ENCODE measurements around the gene FRMPD1.

FRMPD1 gene

DNA sequence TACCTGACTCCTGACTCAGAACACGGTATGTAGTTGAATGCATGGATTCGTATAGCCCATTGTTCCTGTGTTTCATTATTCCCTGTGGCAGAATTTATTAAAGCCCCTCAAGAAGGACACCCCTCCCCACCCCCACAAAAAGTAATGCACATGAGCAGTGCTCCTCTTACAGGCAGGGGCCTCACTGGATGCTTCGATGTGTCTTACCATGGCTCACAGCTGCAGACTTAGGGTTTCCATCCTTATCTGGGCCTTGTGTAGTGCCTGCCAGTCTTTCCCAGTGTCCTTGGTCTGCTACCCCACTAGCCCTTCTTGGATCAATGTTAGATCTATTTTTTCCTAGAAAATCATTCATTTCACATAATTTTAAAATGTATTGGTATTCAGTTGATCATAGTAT, 119.2 kb downstream of the FRMPD1 start:
- no peak for DNase-seq

DNA sequence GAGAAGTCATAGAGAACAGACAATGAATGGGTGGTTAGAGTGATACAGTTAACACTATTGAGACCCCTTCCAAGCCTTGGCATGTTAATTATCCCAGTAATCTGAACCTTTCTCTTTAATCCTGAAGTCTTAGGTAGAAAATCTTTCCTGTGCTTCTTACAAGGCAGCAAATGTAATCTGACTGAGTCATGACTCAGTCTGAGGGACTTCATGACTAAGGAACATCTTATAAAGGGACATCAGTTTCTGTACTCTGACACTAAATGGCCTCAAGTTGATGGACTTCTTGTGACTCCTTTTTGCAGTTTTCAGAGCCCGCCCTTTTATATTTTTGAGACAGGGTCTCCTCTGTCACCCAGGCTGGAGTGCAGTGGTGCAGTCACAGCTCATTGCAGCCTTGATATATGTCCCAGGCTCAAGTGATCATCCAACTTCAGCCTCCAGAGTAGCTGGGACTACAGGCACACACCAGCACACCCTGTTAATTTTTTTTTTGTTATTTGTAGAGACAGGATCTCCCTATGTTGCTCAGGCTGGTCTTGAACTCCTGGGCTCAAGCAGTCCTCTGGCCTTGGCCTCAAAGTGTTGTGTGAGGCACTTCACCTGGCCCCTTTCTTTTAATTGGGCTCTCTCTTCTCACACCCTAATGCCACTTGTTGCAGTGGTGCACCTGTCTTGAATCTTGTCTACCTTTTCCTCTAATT, 124.6 kb downstream of the FRMPD1 start:
- no peak for DNase-seq

DNA sequence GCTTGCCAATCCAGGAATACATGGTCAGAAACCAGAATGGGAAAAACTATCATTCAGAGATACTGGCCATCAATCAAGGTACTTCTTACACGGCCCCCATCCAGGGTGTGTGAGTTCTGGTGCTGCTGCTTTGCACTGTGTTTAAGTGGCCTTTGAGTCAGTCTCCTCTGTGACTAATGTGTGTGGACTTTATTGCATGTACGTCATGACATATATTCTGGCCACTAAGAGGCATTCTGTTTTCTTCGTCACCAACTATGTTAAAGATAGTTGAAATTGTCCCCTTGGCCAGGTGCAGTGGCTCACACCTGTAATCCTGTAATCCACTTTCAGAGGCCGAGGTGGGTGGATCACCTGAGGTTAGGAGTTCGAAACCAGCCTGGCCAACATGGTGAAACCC, 125.6 kb downstream of the FRMPD1 start:
- DNase-seq, result no peak

DNA sequence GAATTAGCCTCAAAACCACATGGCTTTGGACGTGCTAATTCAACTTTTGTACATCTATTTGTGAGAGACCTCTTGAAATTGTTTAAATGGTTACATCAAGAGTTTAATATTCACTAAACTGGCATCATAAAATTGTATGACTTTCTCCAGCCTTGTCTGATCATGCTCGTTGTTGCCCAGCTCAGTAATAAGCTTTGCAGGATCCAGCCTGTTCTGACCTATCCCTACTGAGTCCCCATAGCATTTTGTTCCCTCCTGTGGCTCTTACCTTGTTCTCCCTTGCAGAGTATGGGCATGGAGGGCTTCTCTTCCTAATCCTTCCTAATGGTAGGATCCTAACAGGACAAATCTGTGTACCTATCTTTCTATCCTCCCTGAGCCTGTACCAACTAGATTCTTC, 127.8 kb downstream of the FRMPD1 start:
- DNase-seq, result no peak

DNA sequence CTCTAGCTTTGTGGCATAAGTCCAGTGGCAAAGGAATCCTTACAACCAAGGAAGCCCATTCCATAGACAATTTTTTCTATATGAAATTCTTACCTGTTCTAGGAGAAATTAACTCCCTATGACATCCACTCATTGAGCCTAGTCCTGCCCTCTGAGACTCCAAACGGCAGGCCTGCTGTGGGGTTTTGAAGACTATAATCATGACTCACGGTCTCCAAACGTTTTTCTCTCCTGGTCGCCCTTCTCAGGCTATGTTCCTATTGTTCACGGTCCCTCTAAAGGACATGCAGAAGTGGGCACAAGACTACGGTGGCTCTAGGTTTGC, 133.5 kb downstream of the FRMPD1 start:
- DNase-seq, result no peak

DNA sequence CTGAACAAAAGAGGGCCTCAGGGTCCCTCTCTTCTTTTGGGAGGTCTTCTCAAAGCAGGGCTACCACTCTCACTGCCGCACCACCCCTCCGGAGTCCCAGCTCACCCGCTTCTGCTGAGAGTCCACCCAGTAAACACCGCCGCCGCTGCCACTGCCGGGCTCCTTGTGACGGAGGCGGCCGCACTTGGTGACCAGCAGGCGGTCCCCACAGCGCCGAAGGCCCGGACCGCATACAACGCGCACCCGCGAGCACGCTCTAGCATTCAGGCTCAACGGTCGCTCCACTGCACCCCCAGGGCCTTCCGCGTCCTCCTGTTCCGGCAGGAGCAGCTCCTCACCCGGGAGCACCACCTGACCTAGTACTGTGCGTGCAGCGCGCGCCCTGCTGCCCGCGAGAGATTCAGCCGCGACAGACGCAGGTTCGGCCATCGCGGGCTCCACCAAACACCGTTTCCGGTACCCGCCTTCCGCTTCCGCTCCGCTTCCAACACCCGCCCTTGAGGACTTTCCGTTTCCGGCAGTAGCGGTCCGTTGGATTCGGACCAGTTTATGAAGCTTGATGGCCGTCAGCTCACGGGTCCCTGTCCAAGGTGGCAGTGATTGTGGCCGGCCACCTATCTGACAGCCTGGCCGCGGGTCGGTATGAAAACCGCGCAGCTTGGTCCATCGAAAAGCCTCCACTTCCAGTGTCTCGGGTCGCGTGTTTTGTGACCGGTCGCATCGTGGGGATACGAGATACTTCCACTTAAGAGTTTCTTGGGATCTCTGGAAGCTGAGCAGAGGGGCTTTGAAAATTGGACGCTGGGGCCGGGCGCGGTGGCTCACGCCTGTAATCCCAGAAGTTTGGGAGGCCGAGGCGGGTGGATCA, 134.1 kb downstream of the FRMPD1 start, which contains the start of gene EXOSC3:
TSS of gene EXOSC3 (minus strand) at position 449 of the 868 bp plus-strand sequence. CDS start at position 429, 20 bp downstream.
- peak; percentile 38 to 95 (median 83) for DNase-seq

DNA sequence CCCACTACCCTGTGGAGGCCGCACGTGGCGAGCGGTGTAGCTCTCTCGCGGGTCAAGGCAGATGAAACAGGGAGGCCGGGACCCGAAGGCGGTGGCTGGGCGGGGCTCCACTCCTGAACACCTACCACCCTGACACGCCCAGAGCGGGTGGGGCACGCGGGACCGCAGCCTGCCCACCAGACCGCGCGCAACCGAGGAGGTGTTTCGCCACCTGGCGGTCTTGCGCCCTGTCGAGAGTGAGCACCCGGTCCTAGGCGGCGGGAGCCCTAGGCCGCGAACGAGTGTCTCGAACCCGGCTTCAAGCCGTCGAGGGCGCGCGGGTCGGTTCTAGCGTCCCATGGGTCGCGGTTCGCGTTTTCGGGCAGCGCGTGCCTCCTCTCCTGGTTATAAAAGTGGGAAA, 136.3 kb downstream of the FRMPD1 start:
- no peak for DNase-seq

DNA sequence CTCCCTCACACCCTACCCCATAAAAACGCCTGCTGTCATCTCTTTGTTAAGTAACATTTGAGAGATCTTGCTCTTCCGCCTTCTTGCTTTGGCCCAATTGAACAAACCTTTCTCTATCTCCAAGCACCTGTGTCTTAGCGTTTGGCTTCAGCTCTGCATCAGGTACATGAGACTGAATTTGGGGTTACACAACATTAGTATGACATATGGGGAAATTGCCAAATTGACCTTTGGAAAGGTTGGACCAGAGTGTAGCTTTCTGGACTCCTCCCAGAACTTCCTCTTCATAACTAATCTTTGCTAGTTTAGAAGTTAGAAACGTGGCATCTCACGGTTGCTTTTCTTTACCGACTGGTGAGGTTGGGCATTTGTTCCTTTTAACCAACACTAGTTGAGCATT, 137.6 kb downstream of the FRMPD1 start:
- no peak for DNase-seq

DNA sequence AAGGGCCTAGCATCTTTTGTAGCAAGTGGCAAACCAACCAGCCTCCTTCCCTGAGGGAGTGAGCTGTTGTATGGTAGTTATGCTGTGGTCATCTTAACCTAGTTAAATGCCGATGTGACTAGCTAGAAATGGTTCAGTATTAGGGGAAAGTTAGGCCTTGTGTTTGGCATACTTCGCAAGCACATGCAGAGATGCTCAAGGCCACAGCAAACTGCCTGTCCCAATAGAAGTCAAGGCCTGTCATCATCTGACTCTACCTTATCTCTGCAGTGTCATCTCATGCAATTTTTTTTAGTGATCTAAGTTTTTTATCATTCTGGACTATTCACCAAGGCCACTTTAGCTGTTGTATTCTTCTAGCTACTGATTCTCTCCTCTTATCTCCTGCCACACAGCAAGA, 139.3 kb downstream of the FRMPD1 start:
- DNase-seq, result no peak

DNA sequence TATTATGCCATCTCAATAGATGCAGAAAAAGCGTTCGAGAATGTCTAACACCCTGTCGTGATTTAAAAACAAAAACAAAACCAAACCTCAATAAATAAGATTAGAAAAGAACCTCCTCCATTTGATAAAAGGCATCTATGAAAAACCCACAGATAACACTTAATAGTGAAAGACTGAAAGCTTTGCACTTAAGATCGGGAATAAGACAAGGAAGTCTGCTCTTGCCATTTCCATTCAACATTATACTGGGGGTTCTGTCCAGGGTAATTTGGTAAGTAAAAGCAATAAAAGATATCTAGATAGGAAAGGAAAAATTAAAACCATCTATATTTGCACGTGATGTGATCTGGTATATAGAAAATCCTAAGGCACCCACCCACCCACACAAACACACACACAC, 141.4 kb downstream of the FRMPD1 start:
- no peak for DNase-seq

DNA sequence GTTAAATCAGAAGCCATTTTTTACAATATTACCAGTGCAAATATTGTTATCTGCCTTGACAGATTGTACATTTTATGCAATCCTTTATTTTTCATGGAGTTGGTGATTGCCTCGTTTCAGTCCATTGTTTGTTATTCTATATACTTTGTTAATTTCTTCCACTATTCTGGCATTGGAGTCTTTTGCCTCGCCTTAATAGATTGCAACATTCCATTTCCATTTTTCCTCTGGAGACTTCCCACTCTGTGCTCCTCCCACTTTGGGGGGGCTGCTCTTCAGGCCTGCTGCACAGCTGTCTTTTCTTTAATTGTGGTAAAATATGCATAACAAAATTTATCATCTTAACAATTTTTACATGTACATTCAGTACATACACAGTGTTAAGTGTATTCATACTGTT, 145.5 kb downstream of the FRMPD1 start:
- DNase-seq, result no peak

Measured in anterior cingulate cortex (tissue), 58 donors.